Renal pelvis (tissue), 4 donors: ENCODE data around the gene SLC35F1. TPM values are rescaled to one million over a fixed set of nuclear protein-coding genes. Genes with fewer than 3 reads are reported as not detected.
"Not testable (repeated sequence)": the region's sequence is repeated elsewhere in the genome, so short reads cannot be mapped to it uniquely, and the experiment has no call there.

Experiments
- DNase-seq: peaks from one replicate; pipeline ENCODE4 v3.0.0-alpha.2; 2013
- polyA plus RNA-seq, 3 donors: library from polyadenylated mRNA; unstranded; fragments of 120-200 nt; gene quantifications; one replicate each; pipeline ENCODE4 v1.2.1, GENCODE V29; 2013; ENCODE audit not compliant: insufficient read length in 3 of 3

The SLC35F1 gene
- polyA plus RNA-seq, 3 donors, result 2.2 to 2.7 (median 2.7) TPM

GRCh38 chr6:117986396-117986795, 79.3 kb downstream of the SLC35F1 start:
- DNase-seq, result no peak

GRCh38 chr6:117989086-117989485, 82.0 kb downstream of the SLC35F1 start:
- no peak for DNase-seq

- no peak for DNase-seq
Measured at GRCh38 chr6:117990151-117990550, 83.1 kb downstream of the SLC35F1 start.

- no peak for DNase-seq
Measured at GRCh38 chr6:117992856-117993255, 85.8 kb downstream of the SLC35F1 start.

GRCh38 chr6:118012944-118013343, 105.9 kb downstream of the SLC35F1 start:
- no peak for DNase-seq

- no peak for DNase-seq
Measured at GRCh38 chr6:118016532-118016931, 109.5 kb downstream of the SLC35F1 start.

- no peak for DNase-seq
Measured at GRCh38 chr6:118017301-118017848, 110.3 kb downstream of the SLC35F1 start.

GRCh38 chr6:118023771-118024170, 116.7 kb downstream of the SLC35F1 start:
- no peak for DNase-seq

- no peak for DNase-seq
Measured at GRCh38 chr6:118029967-118030366, 122.9 kb downstream of the SLC35F1 start.

- not testable (repeated sequence) for DNase-seq
Measured at GRCh38 chr6:118037479-118037878, 130.4 kb downstream of the SLC35F1 start.

- no peak for DNase-seq
Measured at GRCh38 chr6:118042855-118043254, 135.8 kb downstream of the SLC35F1 start.

- no peak for DNase-seq
Measured at GRCh38 chr6:118044275-118044674, 137.2 kb downstream of the SLC35F1 start.

GRCh38 chr6:118054082-118054481, 147.0 kb downstream of the SLC35F1 start:
- no peak for DNase-seq

- DNase-seq, result no peak
Measured at GRCh38 chr6:118061666-118062065, 154.6 kb downstream of the SLC35F1 start.

GRCh38 chr6:118080547-118080946, 173.5 kb downstream of the SLC35F1 start:
- no peak for DNase-seq

- no peak for DNase-seq
Measured at GRCh38 chr6:118083711-118084110, 176.6 kb downstream of the SLC35F1 start.

- no peak for DNase-seq
Measured at GRCh38 chr6:118085665-118086064, 178.6 kb downstream of the SLC35F1 start.

GRCh38 chr6:118086159-118086558, 179.1 kb downstream of the SLC35F1 start:
- no peak for DNase-seq

GRCh38 chr6:118092086-118092485, 185.0 kb downstream of the SLC35F1 start:
- DNase-seq, result no peak

GRCh38 chr6:118097576-118097975, 190.5 kb downstream of the SLC35F1 start:
- DNase-seq, result no peak

- DNase-seq, result no peak
Measured at GRCh38 chr6:118100717-118101116, 193.7 kb downstream of the SLC35F1 start.

- DNase-seq, result no peak
Measured at GRCh38 chr6:118101220-118101619, 194.2 kb downstream of the SLC35F1 start.

GRCh38 chr6:118101831-118102345, 194.8 kb downstream of the SLC35F1 start:
- peak; percentile 11 for DNase-seq

- no peak for DNase-seq
Measured at GRCh38 chr6:118102401-118102800, 195.3 kb downstream of the SLC35F1 start.
